IPS DF 6.9 (cell line): ENCODE measurements around the gene RANBP10.

Experiments
- DNase-seq: peaks from one replicate; pipeline ENCODE4 v3.0.0-alpha.2; 2013; ENCODE audit warnings: low read depth, low spot score
- H3K27ac ChIP-seq: one replicate; pipeline ENCODE4 v1.5.1; 2013; ENCODE audit warnings: low read length, control low read depth
- H3K27me3 ChIP-seq: 2 replicates; pipeline ENCODE4 v1.6.1; 2013; ENCODE audit warnings: mild to moderate bottlenecking, low read length; ENCODE audit not compliant: control insufficient read depth, insufficient read depth
- H3K36me3 ChIP-seq: 2 replicates; pipeline ENCODE4 v1.6.1; 2013; ENCODE audit warnings: low read length; ENCODE audit not compliant: control insufficient read depth, insufficient read depth
- H3K4me1 ChIP-seq: 2 replicates; pipeline ENCODE4 v1.6.1; 2013; ENCODE audit warnings: low read length; ENCODE audit not compliant: control insufficient read depth, insufficient read depth
- H3K4me3 ChIP-seq: 2 replicates; pipeline ENCODE4 v1.5.1; 2013; ENCODE audit warnings: mild to moderate bottlenecking, low read length
- H3K9me3 ChIP-seq: 2 replicates; pipeline ENCODE4 v1.6.1; 2013; ENCODE audit warnings: low read length, inconsistent platforms; ENCODE audit not compliant: control insufficient read depth, insufficient read depth
- WGBS: extraction: QIAGEN DNeasy Blood & Tissue Kit; methylation state at CpG from one replicate; pipeline ENCODE4 v1.1.7; 2013; ENCODE audit warnings: mixed read lengths, missing lambda C conversion rate; ENCODE audit not compliant: insufficient read length, insufficient coverage; 5-methylcytosine and 5-hydroxymethylcytosine counted together

The RANBP10 gene

DNA sequence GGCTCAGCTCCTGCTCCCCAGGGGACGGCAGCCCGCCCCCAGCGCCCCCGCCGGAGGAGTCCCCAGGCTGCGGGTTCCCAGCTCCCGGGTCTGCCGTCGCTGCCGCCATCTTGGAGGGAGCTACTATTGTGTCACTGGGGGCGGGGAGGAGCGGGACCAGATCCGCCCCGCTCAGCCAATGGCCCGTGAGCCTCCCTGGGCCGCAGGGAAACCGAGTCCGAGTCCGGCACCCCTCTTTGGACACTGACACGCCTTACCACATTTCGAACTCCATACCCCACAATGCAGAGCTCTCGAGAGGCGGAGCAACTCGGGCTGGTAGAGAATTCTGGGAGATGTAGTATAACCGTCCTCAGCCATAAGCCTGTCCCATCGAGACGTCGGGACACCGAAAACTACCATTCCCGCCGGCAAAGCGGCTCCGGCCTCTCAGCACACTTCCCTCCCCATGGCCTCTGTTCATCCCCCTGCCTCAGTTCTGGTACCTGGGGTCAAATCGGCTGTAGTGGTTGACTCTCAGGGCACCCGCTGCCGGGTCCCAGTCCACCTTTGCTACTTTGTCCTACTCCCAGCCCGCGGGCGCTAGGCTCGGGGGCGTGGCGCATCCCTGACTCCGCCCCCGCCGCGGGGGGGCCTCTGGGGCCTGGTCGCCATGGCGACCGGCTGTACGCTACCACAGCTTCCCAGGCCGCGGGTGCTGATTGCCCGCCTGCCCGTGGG is at the start of gene RANBP10, which contains the start of gene TSNAXIP1:
RANBP10 (minus strand) TSS at position 133 of the 720 bp plus-strand sequence; CDS start at position 109, 24 bp downstream.
TSNAXIP1 (plus strand) TSS at position 462 of the 720 bp plus-strand sequence. CDS start 261 bp downstream, outside the sequence.
- Histone ChIP-seq H3K27me3 (no peaks in the 10 kb centered on the region), H3K4me3 (peak within 1 kb of the TSS; percentile 93; the same call in 1 of the 2 replicates), H3K4me1 (0 out of 2 replicates have a peak, but pooled peaks cover 2% of the 10 kb centered on the region), H3K9me3 (no peaks in the 10 kb centered on the region), H3K27ac (no peak within 1 kb of the TSS), H3K36me3 (0 out of 2 replicates have a peak, but pooled peaks cover 3% of the 10 kb centered on the region)
- peak; percentile 98 for DNase-seq
- WGBS = no CpG with 5 or more reads among the region's 54 CpGs

DNA sequence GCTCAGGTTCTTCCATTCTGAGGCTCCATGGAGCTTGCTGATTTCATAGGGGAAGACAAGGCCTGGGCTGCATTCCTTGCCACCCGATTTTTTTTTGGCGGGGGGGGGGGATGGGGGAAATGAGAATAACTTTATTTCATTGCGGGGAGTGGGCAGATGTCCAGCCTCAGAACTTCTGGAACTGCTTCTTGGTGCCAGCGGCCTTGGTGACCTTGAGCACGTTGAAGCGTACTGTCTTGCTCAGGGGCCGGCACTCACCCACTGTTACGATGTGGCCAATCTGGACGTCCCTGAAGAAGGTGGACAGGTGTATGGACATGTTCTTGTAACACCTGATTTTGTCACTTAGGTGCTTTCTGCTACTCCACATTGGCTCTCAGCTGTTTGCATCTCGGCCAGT is 49.4 kb upstream of the RANBP10 start:
- Histone ChIP-seq H3K27ac (no peak overlapping the region), H3K4me1 (peaks cover 4% of the 10 kb centered on the region; the same call in 1 of the 2 replicates), H3K27me3 (no peaks in the 10 kb centered on the region), H3K36me3 (peaks cover 4% of the 10 kb centered on the region), H3K9me3 (no peaks in the 10 kb centered on the region), H3K4me3 (no peak overlapping the region)
- no peak for DNase-seq
- WGBS = no CpG with 5 or more reads among the region's 10 CpGs

DNA sequence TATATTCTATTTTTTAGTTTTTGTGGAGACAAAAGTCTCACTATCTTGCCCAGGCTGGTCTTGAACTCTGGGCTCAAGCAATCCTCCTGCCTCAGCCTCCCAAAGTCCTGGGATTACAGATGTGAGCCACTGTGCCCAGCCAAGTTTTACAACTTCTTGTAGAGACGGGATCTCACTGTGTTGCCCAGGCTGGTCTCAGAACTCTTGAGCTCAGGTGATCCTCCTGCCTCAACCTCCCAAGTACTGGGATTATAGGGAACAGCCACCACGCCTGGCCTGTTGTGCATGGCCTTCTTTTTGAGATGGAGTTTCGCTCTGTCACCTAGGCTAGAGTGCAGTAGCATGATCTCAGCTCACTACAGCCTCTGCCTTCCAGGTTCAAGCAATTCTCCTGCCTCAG is 47.3 kb upstream of the RANBP10 start:
- Histone ChIP-seq H3K4me3 (no peak overlapping the region), H3K36me3 (no peaks in the 10 kb centered on the region), H3K4me1 (peaks cover 4% of the 10 kb centered on the region; the same call in 1 of the 2 replicates), H3K27ac (no peak overlapping the region), H3K9me3 (no peaks in the 10 kb centered on the region), H3K27me3 (no peaks in the 10 kb centered on the region)
- DNase-seq = no peak
- WGBS = no CpG with 5 or more reads among the region's 3 CpGs

GRCh38 chr16:67848118-67848517 is 41.8 kb upstream of the RANBP10 start:
- Histone ChIP-seq H3K9me3 (no peaks in the 10 kb centered on the region), H3K36me3 (no peaks in the 10 kb centered on the region), H3K27me3 (no peaks in the 10 kb centered on the region), H3K4me3 (peak overlapping the region; percentile 84; the same call in 1 of the 2 replicates), H3K27ac (no peak overlapping the region), H3K4me1 (peaks cover 5% of the 10 kb centered on the region; the same call in 1 of the 2 replicates)
- no CpG with 5 or more reads among the region's 11 CpGs for WGBS
- no peak for DNase-seq

- peaks cover 5% of the 10 kb centered on the region; the same call in 1 of the 2 replicates for H3K4me1 ChIP-seq
- H3K9me3 ChIP-seq = no peaks in the 10 kb centered on the region
These were observed 40.9 kb upstream of the RANBP10 start, which contains the start of gene CENPT for GRCh38 chr16:67847064-67847861. Gene CENPT (minus strand): TSS chr16:67847693. CDS start chr16:67833859, 13,834 bp downstream.

GRCh38 chr16:67846320-67847063 is 40.1 kb upstream of the RANBP10 start, which contains the start of gene NUTF2:
Gene NUTF2 (plus strand): TSS chr16:67846933. CDS start chr16:67865131, 18,198 bp downstream.
- H3K9me3 ChIP-seq = no peaks in the 10 kb centered on the region
- no CpG with 5 or more reads among the region's 57 CpGs for WGBS

More at GRCh38 chr16:67847064-67847861, 40.9 kb upstream of the RANBP10 start, which contains the start of gene CENPT:
- H3K4me3 ChIP-seq = peak within 1 kb of the TSS; percentile 84
- H3K36me3 ChIP-seq = no peaks in the 10 kb centered on the region
- WGBS = no CpG with 5 or more reads among the region's 62 CpGs
- no peaks in the 10 kb centered on the region for H3K27me3 ChIP-seq
- no peak within 1 kb of the TSS for H3K27ac ChIP-seq
- no peak for DNase-seq

DNA sequence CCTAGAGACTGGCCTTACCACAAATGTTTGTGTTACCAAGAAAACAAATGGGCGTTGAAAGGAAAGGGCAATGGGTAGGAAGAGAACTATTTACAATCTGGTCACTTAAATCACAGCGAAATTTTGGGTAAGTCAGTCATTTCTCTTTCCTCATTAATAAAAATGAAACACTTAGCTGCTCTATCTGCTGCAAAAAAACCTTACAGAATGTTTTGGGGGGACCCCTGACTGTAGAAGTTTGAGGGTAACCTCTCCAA is 39.6 kb upstream of the RANBP10 start:
- H3K4me1 ChIP-seq = peaks cover 5% of the 10 kb centered on the region; the same call in 1 of the 2 replicates
- no peak for DNase-seq
- no peaks in the 10 kb centered on the region for H3K27me3 ChIP-seq
- H3K4me3 ChIP-seq = peak overlapping the region; percentile 84; the same call in 1 of the 2 replicates
- H3K9me3 ChIP-seq = no peaks in the 10 kb centered on the region
- no CpG with 5 or more reads among the region's 2 CpGs for WGBS
- H3K27ac ChIP-seq = no peak overlapping the region
- H3K36me3 ChIP-seq = no peaks in the 10 kb centered on the region

More at GRCh38 chr16:67846320-67847063, 40.1 kb upstream of the RANBP10 start, which contains the start of gene NUTF2:
- Histone ChIP-seq H3K4me1 (peaks cover 5% of the 10 kb centered on the region; the same call in 1 of the 2 replicates), H3K4me3 (peak within 1 kb of the TSS; percentile 84), H3K36me3 (no peaks in the 10 kb centered on the region), H3K27me3 (no peaks in the 10 kb centered on the region), H3K27ac (no peak within 1 kb of the TSS)
- DNase-seq = peak; percentile 94

GRCh38 chr16:67845291-67846062 is 39.1 kb upstream of the RANBP10 start:
- no peaks in the 10 kb centered on the region for H3K9me3 ChIP-seq
- DNase-seq = no peak
- peak overlapping the region; percentile 84; the same call in 1 of the 2 replicates for H3K4me3 ChIP-seq
- no peaks in the 10 kb centered on the region for H3K36me3 ChIP-seq
- no peak overlapping the region for H3K27ac ChIP-seq
- no CpG with 5 or more reads among the region's 5 CpGs for WGBS
- H3K27me3 ChIP-seq = no peaks in the 10 kb centered on the region
- H3K4me1 ChIP-seq = peaks cover 5% of the 10 kb centered on the region; the same call in 1 of the 2 replicates

GRCh38 chr16:67844497-67844896 is 38.1 kb upstream of the RANBP10 start:
- WGBS = no CpG with 5 or more reads among the region's 4 CpGs
- H3K9me3 ChIP-seq = no peaks in the 10 kb centered on the region
- no peak overlapping the region for H3K27ac ChIP-seq
- no peaks in the 10 kb centered on the region for H3K36me3 ChIP-seq
- H3K27me3 ChIP-seq = no peaks in the 10 kb centered on the region
- DNase-seq = no peak
- no peak overlapping the region for H3K4me3 ChIP-seq
- peaks cover 5% of the 10 kb centered on the region; the same call in 1 of the 2 replicates for H3K4me1 ChIP-seq
